HCT116 (cell line): ENCODE results near the gene MAPK10. TPM values are rescaled to one million over a fixed set of nuclear protein-coding genes. Genes with fewer than 3 reads are reported as not detected.
A peak's percentile ranks its signal among the peaks of the same experiment; 100 is the strongest.

ENCODE experiments used
- ATAC-seq: fragments of 200-7000 bp; cut with Tn5 transposase; 2 replicates; pipeline ENCODE4 v1.9.1; 2020; ENCODE audit warnings: mild to moderate bottlenecking, moderate library complexity
- Bru-seq: library from RNA; stranded (reverse); fragments of 400-500 nt; gene quantifications from one replicate; lab custom pipeline; 2021; lab: Mats Ljungman, UMichigan
- BruChase-seq, 2 experiments: library from RNA; stranded (reverse); fragments of 400-500 nt; gene quantifications; one replicate each; lab custom pipeline; 2021; lab: Mats Ljungman, UMichigan
- BruUV-seq: library from RNA; stranded (reverse); fragments of 400-500 nt; replicated peaks from 2 replicates; lab custom pipeline; 2021; lab: Mats Ljungman, UMichigan
- CTCF ChIA-PET: fragments of 300-600 bp; sonication (Branson Sonifier 250); formaldehyde crosslinking; loops from one replicate; lab custom pipeline; 2021; ENCODE audit warnings: antibody characterized with exemption; lab: Charles Lee
- POLR2A ChIA-PET: fragments of 300-600, 350-600 bp; sonication (Branson Sonifier 250); formaldehyde crosslinking; loops from one replicate; lab custom pipeline; 2021; ENCODE audit warnings: antibody characterized with exemption; lab: Charles Lee
- RAD21 ChIA-PET, 2 experiments: fragments of 300-600 bp; sonication (Branson Sonifier 250); formaldehyde crosslinking; loops; one replicate each; lab custom pipeline; 2023; ENCODE audit warnings: low total read pairs in 2 of 2; ENCODE audit not compliant: uncharacterized antibody in 2 of 2, unreplicated experiment in 2 of 2, low non-redundant PET in 1 of 2; lab: Charles Lee
- DNase-seq: peaks from one replicate; pipeline ENCODE4 v3.0.0-alpha.2; 2010; ENCODE audit warnings: low read depth, low spot score
- H2AFZ ChIP-seq: fragments of 200-600 bp; shearing (Covaris generic), sonication (generic); 2 replicates; pipeline ENCODE4 v1.6.1; 2017; ENCODE audit warnings: low read depth, mixed run types, mixed read lengths, antibody characterized with exemption, low read length; ENCODE audit not compliant: poor library complexity, severe bottlenecking
- H3K27ac ChIP-seq: 2 replicates; pipeline ENCODE4 v1.5.1; 2012; ENCODE audit warnings: low read depth, low read length
- H3K27me3 ChIP-seq: fragments of 200-600 bp; sonication (generic); 2 replicates; pipeline ENCODE4 v1.6.1; 2016; ENCODE audit warnings: mixed run types, low read length, mixed read lengths; ENCODE audit not compliant: insufficient read depth
- H3K36me3 ChIP-seq, 2 experiments: fragments of 200-500 bp in 1 of 2; fragments of 200-600 bp in 1 of 2; sonication (Bioruptor generic) in 1 of 2; sonication (generic) in 1 of 2; 2 replicates each; pipeline versions ENCODE4 v1.5.1 to v1.6.1; 2014 to 2016; ENCODE audit warnings: low read length in 2 of 2, inconsistent platforms in 1 of 2, mixed read lengths in 1 of 2, mixed run types in 1 of 2; ENCODE audit not compliant: insufficient read depth in 2 of 2, control insufficient read depth in 1 of 2
- H3K4me1 ChIP-seq, 2 experiments: fragments of 200-600 bp in 1 of 2; sonication (generic) in 1 of 2; 2 replicates each; pipeline versions ENCODE4 v1.5.1 to v1.6.1; 2012 to 2017; ENCODE audit warnings: low read length in 2 of 2, inconsistent platforms in 1 of 2, mild to moderate bottlenecking in 1 of 2, mixed read lengths in 1 of 2, mixed run types in 1 of 2, moderate library complexity in 1 of 2; ENCODE audit not compliant: insufficient read depth in 2 of 2, control insufficient read depth in 1 of 2
- H3K4me2 ChIP-seq: fragments of 200-600 bp; sonication (generic); 2 replicates; pipeline ENCODE4 v1.6.1; 2017; ENCODE audit warnings: mixed run types, low read length, mixed read lengths
- H3K4me3 ChIP-seq, 2 experiments: fragments of 200-600 bp in 1 of 2; sonication (generic) in 1 of 2; replicated peaks in 1 of 2; 2 replicates each; pipeline ENCODE4 v1.5.1; 2011 to 2016; ENCODE audit warnings: low read length in 2 of 2, control low read depth in 1 of 2, low read depth in 1 of 2, mild to moderate bottlenecking in 1 of 2, mixed read lengths in 1 of 2, mixed run types in 1 of 2
- H3K79me2 ChIP-seq: fragments of 200-600 bp; sonication (generic); 2 replicates; pipeline ENCODE4 v1.6.1; 2017; ENCODE audit warnings: mild to moderate bottlenecking, mixed run types, low read length, moderate library complexity, mixed read lengths; ENCODE audit not compliant: insufficient read depth
- H3K9ac ChIP-seq: fragments of 200-600 bp; sonication (generic); 2 replicates; pipeline ENCODE4 v1.6.1; 2016; ENCODE audit warnings: low read length, mixed read lengths
- H3K9me2 ChIP-seq: fragments of 200-600 bp; sonication (generic), shearing (Covaris generic); 2 replicates; pipeline ENCODE4 v1.6.1; 2017; ENCODE audit warnings: mixed run types, mild to moderate bottlenecking, moderate library complexity; ENCODE audit not compliant: insufficient read depth
- H3K9me3 ChIP-seq, 2 experiments: fragments of 200-500 bp in 1 of 2; fragments of 200-600 bp in 1 of 2; sonication (Bioruptor generic) in 1 of 2; sonication (generic) in 1 of 2; 2 replicates each; pipeline ENCODE4 v1.6.1; 2014 to 2017; ENCODE audit warnings: low read length in 2 of 2, mixed read lengths in 2 of 2, inconsistent platforms in 1 of 2, low read depth in 1 of 2, mild to moderate bottlenecking in 1 of 2, mixed run types in 1 of 2, moderate library complexity in 1 of 2; ENCODE audit not compliant: control insufficient read depth in 1 of 2, insufficient read depth in 1 of 2
- H4K20me1 ChIP-seq: fragments of 200-600 bp; sonication (generic), shearing (Covaris generic); 2 replicates; pipeline ENCODE4 v1.6.1; 2017; ENCODE audit warnings: mixed run types, mild to moderate bottlenecking, moderate library complexity; ENCODE audit not compliant: insufficient read depth
- EGR1 ChIP-seq: IDR thresholded peaks from 2 replicates; pipeline ENCODE4 v1.6.1; 2012; ENCODE audit warnings: low read depth
- ELF1 ChIP-seq: IDR thresholded peaks from 2 replicates; pipeline ENCODE4 v1.6.1; 2012; ENCODE audit warnings: low read depth, borderline replicate concordance
- EZH2 ChIP-seq: fragments of 200-600 bp; sonication (generic); IDR thresholded peaks from 2 replicates; pipeline ENCODE4 v1.6.1; 2017; ENCODE audit warnings: antibody characterized with exemption, mixed run types
- POLR2AphosphoS5 ChIP-seq: IDR thresholded peaks from 2 replicates; pipeline ENCODE4 v1.6.1; 2011; ENCODE audit warnings: mild to moderate bottlenecking, low read depth, low read length, moderate library complexity
- RAD21 ChIP-seq: IDR thresholded peaks from 2 replicates; pipeline ENCODE4 v1.6.1; 2012; ENCODE audit warnings: low read depth, mild to moderate bottlenecking
- SIN3A ChIP-seq: IDR thresholded peaks from 2 replicates; pipeline ENCODE4 v1.6.1; 2012; ENCODE audit warnings: low read depth
- SRF ChIP-seq: IDR thresholded peaks from 2 replicates; pipeline ENCODE4 v1.6.1; 2012; ENCODE audit warnings: low read depth
- TCF7L2 ChIP-seq: IDR thresholded peaks from 2 replicates; pipeline ENCODE4 v1.7.0; 2011; ENCODE audit warnings: borderline replicate concordance, inconsistent platforms; ENCODE audit not compliant: insufficient read depth, insufficient read length; ENCODE audit errors: extremely low read depth
- YY1 ChIP-seq: IDR thresholded peaks from 2 replicates; pipeline ENCODE4 v1.6.1; 2011; ENCODE audit warnings: low read length, low read depth, moderate library complexity, mild to moderate bottlenecking; ENCODE audit not compliant: insufficient replicate concordance; ENCODE audit errors: extremely low read depth
- intact Hi-C: fragments of 100-400 bp; cut with micrococcal nuclease; formaldehyde crosslinking; loops from 2 replicates; pipeline ENCODE4 v1.10.0; 2022
- long read RNA-seq: library from polyadenylated mRNA; unstranded; transcript quantifications from one replicate; pipeline ENCODE4 v2.0.0, GENCODE V29; 2021; ENCODE audit not compliant: unreplicated experiment
- polyA plus RNA-seq: library from polyadenylated mRNA; unstranded; fragments of >200 nt; gene quantifications from 2 replicates; pipeline ENCODE4 v1.2.1, GENCODE V29; 2012; ENCODE audit warnings: missing spikeins
- total RNA-seq: library from RNA; stranded (reverse); gene quantifications from one replicate; pipeline ENCODE4 v1.2.1, GENCODE V29; 2021; ENCODE audit not compliant: unreplicated experiment
- TF ChIP-seq, protein P1 (sequence below): IDR thresholded peaks from 2 replicates; pipeline ENCODE4 v1.6.1; 2012; ENCODE audit warnings: low read depth
- TF ChIP-seq, protein P2 (sequence below), 3 experiments: fragments of 200-600 bp in 1 of 3; sonication (generic) in 1 of 3; IDR thresholded peaks in 2 of 3; conservative IDR thresholded peaks in 1 of 3; 2 replicates each; pipeline ENCODE4 v1.5.1; 2012 to 2017; ENCODE audit warnings: low read depth in 2 of 3, low read length in 2 of 3, antibody characterized with exemption in 1 of 3, borderline replicate concordance in 1 of 3, control low read depth in 1 of 3, mild to moderate bottlenecking in 1 of 3, mixed read lengths in 1 of 3, mixed run types in 1 of 3, moderate library complexity in 1 of 3; ENCODE audit not compliant: insufficient read depth in 1 of 3
- TF ChIP-seq, protein P3 (sequence below): IDR thresholded peaks from 2 replicates; pipeline ENCODE4 v1.6.1; 2011; ENCODE audit warnings: mild to moderate bottlenecking, low read length, moderate library complexity; ENCODE audit not compliant: insufficient replicate concordance; ENCODE audit errors: extremely low read depth
- TF ChIP-seq, protein P4 (sequence below): IDR thresholded peaks from 2 replicates; pipeline ENCODE4 v1.6.1; 2012

The MAPK10 gene
- total RNA-seq, result 0.52 TPM
- polyA plus RNA-seq, result 0.31 and 0.37 TPM in 2 replicates
- percentile 21 among the genes with signal in this experiment for Bru-seq, nascent RNA
- BruChase-seq, experiment 1, labeled RNA remaining after a 6-hour chase, result percentile 17 among the genes with signal in this experiment
- BruChase-seq, experiment 2, labeled RNA remaining after a 2-hour chase, result percentile 29 among the genes with signal in this experiment
- long read RNA-seq, result 0 reads

DNA sequence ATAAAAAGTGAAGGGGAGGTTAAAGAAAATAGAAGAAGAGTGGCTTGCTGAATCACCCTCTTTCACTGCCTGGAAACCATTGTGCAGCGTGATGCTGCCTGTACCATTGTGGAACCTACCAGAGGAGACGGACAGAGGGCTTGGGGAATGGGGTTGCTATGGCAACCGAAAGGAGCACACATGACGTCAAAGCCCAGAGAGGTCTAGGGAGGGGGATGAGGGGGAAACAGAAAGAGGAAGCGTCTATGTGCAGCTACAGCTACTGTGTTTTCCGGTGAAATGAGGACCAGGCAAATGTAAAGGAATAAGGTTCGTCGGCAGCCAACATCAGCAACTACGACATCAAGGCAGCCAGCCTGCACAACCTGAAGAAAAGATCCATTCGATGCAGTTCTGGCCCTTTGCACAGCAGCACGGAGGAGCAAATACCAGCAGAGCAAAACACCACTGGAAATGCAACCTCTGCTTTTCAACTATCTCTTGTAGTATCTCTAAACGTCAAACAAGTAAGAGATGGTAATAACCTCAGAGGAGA, at the start of gene MAPK10:
TSS of gene MAPK10 (minus strand) at position 110 of the 535 bp plus-strand sequence.
- no TSS peak for BruUV-seq
- no peaks in the 10 kb centered on the region for H3K9me2 ChIP-seq
- no peaks in the 10 kb centered on the region for H3K36me3 ChIP-seq
- H2AFZ ChIP-seq, result no peak within 1 kb of the TSS
- no peaks in the 10 kb centered on the region for H4K20me1 ChIP-seq
- intact Hi-C loops, result no loop called here
- H3K4me3 ChIP-seq, result no peak within 1 kb of the TSS
- H3K79me2 ChIP-seq, result no peaks in the 10 kb centered on the region
- no peak within 1 kb of the TSS for H3K27ac ChIP-seq
- no peaks in the 10 kb centered on the region for H3K4me1 ChIP-seq
- H3K27me3 ChIP-seq, result no peaks in the 10 kb centered on the region
- H3K9me3 ChIP-seq, result no peaks in the 10 kb centered on the region
- no peak within 1 kb of the TSS for H3K4me2 ChIP-seq
- ATAC-seq, result no peak
- no peak within 1 kb of the TSS for H3K9ac ChIP-seq
- DNase-seq, result no peak
- ChIA-PET POLR2A (no interaction called here), CTCF (no interaction called here), RAD21 (no interaction called here)
- TF ChIP-seq, protein P1, sequence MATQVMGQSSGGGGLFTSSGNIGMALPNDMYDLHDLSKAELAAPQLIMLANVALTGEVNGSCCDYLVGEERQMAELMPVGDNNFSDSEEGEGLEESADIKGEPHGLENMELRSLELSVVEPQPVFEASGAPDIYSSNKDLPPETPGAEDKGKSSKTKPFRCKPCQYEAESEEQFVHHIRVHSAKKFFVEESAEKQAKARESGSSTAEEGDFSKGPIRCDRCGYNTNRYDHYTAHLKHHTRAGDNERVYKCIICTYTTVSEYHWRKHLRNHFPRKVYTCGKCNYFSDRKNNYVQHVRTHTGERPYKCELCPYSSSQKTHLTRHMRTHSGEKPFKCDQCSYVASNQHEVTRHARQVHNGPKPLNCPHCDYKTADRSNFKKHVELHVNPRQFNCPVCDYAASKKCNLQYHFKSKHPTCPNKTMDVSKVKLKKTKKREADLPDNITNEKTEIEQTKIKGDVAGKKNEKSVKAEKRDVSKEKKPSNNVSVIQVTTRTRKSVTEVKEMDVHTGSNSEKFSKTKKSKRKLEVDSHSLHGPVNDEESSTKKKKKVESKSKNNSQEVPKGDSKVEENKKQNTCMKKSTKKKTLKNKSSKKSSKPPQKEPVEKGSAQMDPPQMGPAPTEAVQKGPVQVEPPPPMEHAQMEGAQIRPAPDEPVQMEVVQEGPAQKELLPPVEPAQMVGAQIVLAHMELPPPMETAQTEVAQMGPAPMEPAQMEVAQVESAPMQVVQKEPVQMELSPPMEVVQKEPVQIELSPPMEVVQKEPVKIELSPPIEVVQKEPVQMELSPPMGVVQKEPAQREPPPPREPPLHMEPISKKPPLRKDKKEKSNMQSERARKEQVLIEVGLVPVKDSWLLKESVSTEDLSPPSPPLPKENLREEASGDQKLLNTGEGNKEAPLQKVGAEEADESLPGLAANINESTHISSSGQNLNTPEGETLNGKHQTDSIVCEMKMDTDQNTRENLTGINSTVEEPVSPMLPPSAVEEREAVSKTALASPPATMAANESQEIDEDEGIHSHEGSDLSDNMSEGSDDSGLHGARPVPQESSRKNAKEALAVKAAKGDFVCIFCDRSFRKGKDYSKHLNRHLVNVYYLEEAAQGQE, result no peak
- TF ChIP-seq, protein P2, sequence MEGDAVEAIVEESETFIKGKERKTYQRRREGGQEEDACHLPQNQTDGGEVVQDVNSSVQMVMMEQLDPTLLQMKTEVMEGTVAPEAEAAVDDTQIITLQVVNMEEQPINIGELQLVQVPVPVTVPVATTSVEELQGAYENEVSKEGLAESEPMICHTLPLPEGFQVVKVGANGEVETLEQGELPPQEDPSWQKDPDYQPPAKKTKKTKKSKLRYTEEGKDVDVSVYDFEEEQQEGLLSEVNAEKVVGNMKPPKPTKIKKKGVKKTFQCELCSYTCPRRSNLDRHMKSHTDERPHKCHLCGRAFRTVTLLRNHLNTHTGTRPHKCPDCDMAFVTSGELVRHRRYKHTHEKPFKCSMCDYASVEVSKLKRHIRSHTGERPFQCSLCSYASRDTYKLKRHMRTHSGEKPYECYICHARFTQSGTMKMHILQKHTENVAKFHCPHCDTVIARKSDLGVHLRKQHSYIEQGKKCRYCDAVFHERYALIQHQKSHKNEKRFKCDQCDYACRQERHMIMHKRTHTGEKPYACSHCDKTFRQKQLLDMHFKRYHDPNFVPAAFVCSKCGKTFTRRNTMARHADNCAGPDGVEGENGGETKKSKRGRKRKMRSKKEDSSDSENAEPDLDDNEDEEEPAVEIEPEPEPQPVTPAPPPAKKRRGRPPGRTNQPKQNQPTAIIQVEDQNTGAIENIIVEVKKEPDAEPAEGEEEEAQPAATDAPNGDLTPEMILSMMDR (IDR thresholded peaks at IDR 0.05 in 2 of 3, conservative IDR thresholded peaks at IDR 0.05 in 1 of 3; ENCODE audit: borderline replicate concordance in 1 of 3, insufficient read depth in 1 of 3, low read depth in 2 of 3, low read length in 2 of 3), result no peak
- TF ChIP-seq YY1 (no peak), SRF (no peak), EGR1 (no peak), EZH2 (no peak), POLR2AphosphoS5 (no peak), TCF7L2 (no peak), RAD21 (no peak), ELF1 (no peak), SIN3A (no peak)
- TF ChIP-seq, protein P3, sequence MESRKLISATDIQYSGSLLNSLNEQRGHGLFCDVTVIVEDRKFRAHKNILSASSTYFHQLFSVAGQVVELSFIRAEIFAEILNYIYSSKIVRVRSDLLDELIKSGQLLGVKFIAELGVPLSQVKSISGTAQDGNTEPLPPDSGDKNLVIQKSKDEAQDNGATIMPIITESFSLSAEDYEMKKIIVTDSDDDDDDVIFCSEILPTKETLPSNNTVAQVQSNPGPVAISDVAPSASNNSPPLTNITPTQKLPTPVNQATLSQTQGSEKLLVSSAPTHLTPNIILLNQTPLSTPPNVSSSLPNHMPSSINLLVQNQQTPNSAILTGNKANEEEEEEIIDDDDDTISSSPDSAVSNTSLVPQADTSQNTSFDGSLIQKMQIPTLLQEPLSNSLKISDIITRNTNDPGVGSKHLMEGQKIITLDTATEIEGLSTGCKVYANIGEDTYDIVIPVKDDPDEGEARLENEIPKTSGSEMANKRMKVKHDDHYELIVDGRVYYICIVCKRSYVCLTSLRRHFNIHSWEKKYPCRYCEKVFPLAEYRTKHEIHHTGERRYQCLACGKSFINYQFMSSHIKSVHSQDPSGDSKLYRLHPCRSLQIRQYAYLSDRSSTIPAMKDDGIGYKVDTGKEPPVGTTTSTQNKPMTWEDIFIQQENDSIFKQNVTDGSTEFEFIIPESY, result no peak
- TF ChIP-seq, protein P4, sequence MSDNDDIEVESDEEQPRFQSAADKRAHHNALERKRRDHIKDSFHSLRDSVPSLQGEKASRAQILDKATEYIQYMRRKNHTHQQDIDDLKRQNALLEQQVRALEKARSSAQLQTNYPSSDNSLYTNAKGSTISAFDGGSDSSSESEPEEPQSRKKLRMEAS, result no peak
